Endothelial cell of hepatic sinusoid (primary cell): ENCODE data around the gene RBPMS2.

ENCODE experiments used
- in situ Hi-C: cut with HindIII; loops from 2 replicates; pipeline ENCODE4 v1.10.0; 2017; ENCODE audit warnings: low sequenced_read_pairs

The RBPMS2 gene

DNA sequence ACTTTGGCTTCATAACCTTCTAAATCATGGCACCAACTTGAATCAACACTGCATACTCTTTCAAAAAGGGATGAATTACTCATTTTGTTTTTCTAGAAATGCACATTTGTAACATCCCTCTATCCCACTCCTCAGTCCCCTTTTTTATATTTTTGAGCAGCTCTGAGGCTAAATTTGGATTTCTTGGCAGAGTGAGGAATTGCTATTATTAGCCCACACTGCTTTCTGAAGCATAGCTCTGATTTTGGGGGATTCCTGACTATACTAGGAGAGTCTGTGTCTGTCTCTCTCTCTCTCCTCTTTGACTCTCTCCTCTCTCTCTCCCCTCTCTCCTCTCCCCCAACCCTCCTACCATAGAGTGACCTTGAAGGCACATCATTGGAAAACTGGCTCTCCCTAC lies 76.6 kb downstream of the RBPMS2 start:
- in situ Hi-C loops: loop anchor here (5.0 kb wide), 1 partner anchor 43 kb away; no protein-coding TSS in a partner anchor

GRCh38 chr15:64697911-64698369 lies 77.4 kb downstream of the RBPMS2 start:
- in situ Hi-C loops: loop anchor here (5.0 kb wide), 1 partner anchor 44 kb away; no protein-coding TSS in a partner anchor

DNA sequence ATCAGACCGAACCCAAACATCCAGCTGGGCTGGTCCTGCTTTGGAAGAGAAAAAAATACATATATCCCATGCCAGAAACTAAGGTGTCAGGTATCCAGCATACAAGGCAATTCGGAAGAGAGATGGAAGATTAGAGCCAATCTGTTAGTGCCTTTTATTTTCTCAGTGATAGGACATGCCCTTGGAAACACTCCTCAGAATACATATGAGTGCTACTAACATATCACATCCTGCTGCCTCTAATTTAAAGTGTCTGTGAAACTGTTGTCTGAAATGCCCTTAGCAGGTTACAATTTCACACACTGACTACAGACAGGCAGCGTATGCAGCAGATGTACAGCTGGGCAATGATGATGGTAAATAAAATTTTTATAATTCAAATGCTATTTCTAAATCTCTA lies 78.9 kb downstream of the RBPMS2 start:
- in situ Hi-C loops: loop anchor here (5.0 kb wide), 1 partner anchor 46 kb away; no protein-coding TSS in a partner anchor

DNA sequence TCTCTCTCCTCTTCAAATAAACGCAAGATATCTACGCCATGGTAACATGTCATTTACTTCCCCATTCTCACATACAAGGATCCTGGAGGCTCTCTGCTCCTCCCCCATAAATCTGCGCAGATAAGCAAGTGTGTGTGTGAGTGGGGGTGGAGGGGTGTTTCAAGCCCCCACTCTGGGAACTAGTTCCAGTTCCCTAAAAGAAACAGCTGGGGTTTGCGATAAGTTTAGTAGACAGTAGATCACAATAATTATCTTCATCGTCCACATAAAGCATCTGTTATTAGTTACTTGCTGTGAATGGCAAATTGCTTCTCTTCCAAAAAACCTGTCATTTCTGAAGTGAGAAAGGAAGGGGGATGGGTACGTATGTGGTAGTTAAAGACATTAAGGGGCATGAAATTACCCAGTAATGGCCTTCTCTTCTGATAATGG lies 79.8 kb downstream of the RBPMS2 start:
- in situ Hi-C loops: loop anchor here (5.0 kb wide), 1 partner anchor 47 kb away; no protein-coding TSS in a partner anchor

DNA sequence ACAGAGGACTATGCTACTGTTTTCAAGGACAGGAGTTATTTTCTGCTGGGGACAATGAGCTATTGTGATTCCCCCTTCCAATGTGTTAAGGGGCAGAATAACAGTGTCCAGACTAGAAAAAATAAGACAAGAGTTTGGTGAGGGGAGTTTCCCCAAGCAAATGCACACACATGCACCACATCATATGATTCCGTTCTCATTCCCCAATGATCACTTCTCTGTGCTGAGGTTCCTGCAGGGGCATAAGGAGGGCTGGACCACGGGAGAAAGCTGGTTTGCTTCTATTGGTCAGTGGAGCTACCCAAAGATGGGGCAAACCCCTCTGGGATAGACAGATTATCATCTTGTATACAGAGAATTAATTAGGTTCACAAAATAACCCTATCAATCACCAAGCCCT lies 80.6 kb downstream of the RBPMS2 start:
- in situ Hi-C loops: loop anchor here (5.0 kb wide), 1 partner anchor 47 kb away; no protein-coding TSS in a partner anchor

GRCh38 chr15:64693134-64693533 lies 82.3 kb downstream of the RBPMS2 start:
- in situ Hi-C loops: no loop called here

DNA sequence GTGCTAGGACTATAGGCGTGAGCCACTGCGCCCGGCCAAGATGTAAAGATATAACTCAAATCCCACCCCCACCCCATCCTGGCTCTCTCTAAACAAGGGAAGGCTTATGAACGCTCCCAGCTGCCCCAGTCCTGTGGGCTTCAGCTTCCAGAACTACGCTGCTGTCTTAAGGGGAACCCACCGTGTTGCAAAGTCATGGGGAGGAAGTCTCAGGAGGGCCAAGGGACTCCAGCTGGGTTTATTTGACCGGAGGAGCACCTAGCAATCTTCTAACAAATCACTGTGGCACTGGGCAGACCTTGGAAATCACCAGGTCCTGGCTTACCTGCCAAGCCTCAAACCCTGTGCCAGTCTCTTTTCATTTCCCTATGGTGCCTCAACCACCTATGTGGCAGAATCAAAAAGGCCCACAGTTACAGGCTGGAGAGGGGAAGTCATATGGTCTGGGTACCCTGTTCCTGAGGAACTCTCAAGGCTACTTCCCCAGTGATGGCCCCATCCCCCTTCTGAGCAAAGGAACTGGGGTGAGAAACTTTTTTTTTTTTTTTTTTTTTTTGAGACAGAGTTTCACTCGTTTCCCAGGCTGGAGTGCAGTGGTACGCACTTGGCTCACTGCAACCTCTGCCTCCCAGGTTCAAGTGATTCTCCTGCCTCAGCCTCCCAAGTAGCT lies 83.4 kb downstream of the RBPMS2 start:
- in situ Hi-C loops: no loop called here

GRCh38 chr15:64690578-64691296 lies 84.7 kb downstream of the RBPMS2 start:
- in situ Hi-C loops: no loop called here

GRCh38 chr15:64690008-64690407 lies 85.4 kb downstream of the RBPMS2 start:
- in situ Hi-C loops: no loop called here
